ENCODE measurements around the gene IGFL1. TPM values are rescaled to one million over a fixed set of nuclear protein-coding genes. Genes with fewer than 3 reads are reported as not detected.
"Not testable (repeated sequence)": the region's sequence is repeated elsewhere in the genome, so short reads cannot be mapped to it uniquely, and the experiment has no call there.

Gene IGFL1
- total RNA-seq (2022) = not detected in 2 replicates
- Bru-seq, nascent RNA = not detected
- BruChase-seq, experiment 1, labeled RNA remaining after a 6-hour chase = not detected
- percentile 13 among the genes with signal in this experiment for BruChase-seq, experiment 2, labeled RNA remaining after a 2-hour chase
- long read RNA-seq = 0 reads

- no peak for DNase-seq
- TF ChIP-seq CTCF (IDR thresholded peaks at IDR 0.05; ENCODE audit: unreplicated experiment) = no peak
- Mint-ChIP-seq H3K9me3 (ENCODE audit: low read depth, unreplicated experiment) (no peaks in the 10 kb centered on the region), H3K4me3 (ENCODE audit: low read depth, unreplicated experiment) (no peak within 1 kb of the TSS), H3K36me3 (ENCODE audit: insufficient read depth, unreplicated experiment) (no peaks in the 10 kb centered on the region), H3K27ac (ENCODE audit: unreplicated experiment) (no peak within 1 kb of the TSS), H3K4me1 (ENCODE audit: low read depth, unreplicated experiment) (peaks cover 27% of the 10 kb centered on the region), H3K27me3 (ENCODE audit: unreplicated experiment) (peaks cover 93% of the 10 kb centered on the region)
- no TSS peak for BruUV-seq (replicated peaks)
- CTCF ChIA-PET = no interaction called here
- intact Hi-C loops (cut with micrococcal nuclease; ENCODE audit: unreplicated experiment) = no loop called here
Measured at GRCh38 chr19:46229442-46229841, at the start of gene IGFL1. IGFL1 (plus strand) TSS chr19:46229742; CDS start chr19:46229775, 33 bp downstream.

GRCh38 chr19:46180701-46181387 lies 48.7 kb upstream of the IGFL1 start:
- no peak for TF ChIP-seq CTCF (IDR thresholded peaks at IDR 0.05; ENCODE audit: unreplicated experiment)
- Mint-ChIP-seq H3K4me3 (ENCODE audit: low read depth, unreplicated experiment) (no peak overlapping the region), H3K4me1 (ENCODE audit: low read depth, unreplicated experiment) (no peaks in the 10 kb centered on the region), H3K9me3 (ENCODE audit: low read depth, unreplicated experiment) (no peaks in the 10 kb centered on the region), H3K27ac (ENCODE audit: unreplicated experiment) (no peak overlapping the region), H3K36me3 (ENCODE audit: insufficient read depth, unreplicated experiment) (no peaks in the 10 kb centered on the region), H3K27me3 (ENCODE audit: unreplicated experiment) (peaks cover 89% of the 10 kb centered on the region)
- BruUV-seq (replicated peaks) = no TSS peak
- DNase-seq = no peak
- CTCF ChIA-PET = no interaction called here
- intact Hi-C loops (cut with micrococcal nuclease; ENCODE audit: unreplicated experiment) = loop anchor here (10.0 kb wide), 1 partner anchor 156 kb away; the partner anchor contains the start of gene PGLYRP1

DNA sequence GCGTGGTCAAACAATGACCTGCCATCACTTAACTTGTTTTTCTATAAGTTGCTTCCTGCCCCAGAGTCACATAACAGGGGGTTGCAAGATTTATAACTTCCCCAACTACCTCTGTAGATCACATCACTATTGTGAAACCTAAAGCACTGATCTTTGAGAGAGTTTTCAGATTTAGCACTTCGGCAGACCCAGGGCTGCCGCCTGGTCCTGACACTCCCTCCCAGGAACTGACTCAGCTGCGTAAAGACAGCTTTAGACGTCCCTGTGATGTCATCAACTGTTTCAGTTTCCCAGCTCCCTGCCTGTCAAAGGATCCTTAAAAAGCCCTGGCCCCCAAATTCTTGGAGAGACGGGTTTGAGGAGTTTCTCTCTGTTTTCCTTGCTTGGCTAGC lies 48.2 kb upstream of the IGFL1 start:
- DNase-seq = no peak
- Mint-ChIP-seq H3K27ac (ENCODE audit: unreplicated experiment) (no peak overlapping the region), H3K36me3 (ENCODE audit: insufficient read depth, unreplicated experiment) (no peaks in the 10 kb centered on the region), H3K27me3 (ENCODE audit: unreplicated experiment) (peaks cover 89% of the 10 kb centered on the region), H3K4me3 (ENCODE audit: low read depth, unreplicated experiment) (no peak overlapping the region), H3K9me3 (ENCODE audit: low read depth, unreplicated experiment) (no peaks in the 10 kb centered on the region), H3K4me1 (ENCODE audit: low read depth, unreplicated experiment) (no peaks in the 10 kb centered on the region)
- BruUV-seq (replicated peaks) = no TSS peak
- CTCF ChIA-PET = interaction anchor here (0.6 kb wide), 1 partner anchor 361 kb away, joined by 3 read pairs; no protein-coding TSS in a partner anchor
- TF ChIP-seq CTCF (IDR thresholded peaks at IDR 0.05; ENCODE audit: unreplicated experiment) = no peak
- intact Hi-C loops (cut with micrococcal nuclease; ENCODE audit: unreplicated experiment) = loop anchor here (10.0 kb wide), 1 partner anchor 157 kb away; the partner anchor contains the start of gene PGLYRP1

DNA sequence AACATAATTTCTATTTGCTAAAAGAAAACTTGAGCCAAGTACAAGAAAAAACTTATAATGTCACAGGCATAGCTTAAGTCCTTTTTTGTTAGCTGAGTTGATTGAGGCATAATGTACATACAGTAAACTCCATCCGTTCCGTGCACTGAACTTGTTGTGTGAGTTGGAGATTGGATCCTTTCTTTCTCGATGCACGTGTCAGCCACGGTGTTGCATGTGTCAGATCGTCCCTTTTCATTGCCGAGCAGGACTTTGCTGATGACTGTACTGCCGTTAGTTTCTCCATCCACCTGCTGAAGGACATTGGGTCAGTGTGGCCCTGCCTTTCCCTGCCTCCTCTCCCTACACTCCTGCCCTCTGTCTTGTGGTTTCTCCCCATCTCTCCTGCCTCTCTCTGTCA lies 47.1 kb upstream of the IGFL1 start:
- Mint-ChIP-seq H3K4me3 (ENCODE audit: low read depth, unreplicated experiment) (no peak overlapping the region), H3K4me1 (ENCODE audit: low read depth, unreplicated experiment) (no peaks in the 10 kb centered on the region), H3K27ac (ENCODE audit: unreplicated experiment) (no peak overlapping the region), H3K9me3 (ENCODE audit: low read depth, unreplicated experiment) (no peaks in the 10 kb centered on the region), H3K36me3 (ENCODE audit: insufficient read depth, unreplicated experiment) (no peaks in the 10 kb centered on the region), H3K27me3 (ENCODE audit: unreplicated experiment) (peaks cover 86% of the 10 kb centered on the region)
- BruUV-seq (replicated peaks) = no TSS peak
- no peak for TF ChIP-seq CTCF (IDR thresholded peaks at IDR 0.05; ENCODE audit: unreplicated experiment)
- DNase-seq = no peak
- CTCF ChIA-PET = no interaction called here
- intact Hi-C loops (cut with micrococcal nuclease; ENCODE audit: unreplicated experiment) = loop anchor here (10.0 kb wide), 1 partner anchor 158 kb away; the partner anchor contains the start of gene PGLYRP1

GRCh38 chr19:46184775-46185710 lies 44.5 kb upstream of the IGFL1 start:
- not testable (repeated sequence) for H3K36me3 Mint-ChIP-seq (ENCODE audit: insufficient read depth, unreplicated experiment); H3K27ac Mint-ChIP-seq (ENCODE audit: unreplicated experiment); H3K9me3 Mint-ChIP-seq (ENCODE audit: low read depth, unreplicated experiment); BruUV-seq (replicated peaks); H3K4me1 Mint-ChIP-seq (ENCODE audit: low read depth, unreplicated experiment); H3K4me3 Mint-ChIP-seq (ENCODE audit: low read depth, unreplicated experiment); DNase-seq
- intact Hi-C loops (cut with micrococcal nuclease; ENCODE audit: unreplicated experiment) = loop anchor here (10.0 kb wide), 1 partner anchor 160 kb away; the partner anchor contains the start of gene PGLYRP1
- CTCF ChIA-PET = interaction anchor here (1.3 kb wide), 1 partner anchor 9 kb away, joined by 3 read pairs; no protein-coding TSS in a partner anchor
- H3K27me3 Mint-ChIP-seq (ENCODE audit: unreplicated experiment) = peaks cover 86% of the 10 kb centered on the region
